ENCODE measurements around the gene LIN28B.

LIN28B gene

DNA sequence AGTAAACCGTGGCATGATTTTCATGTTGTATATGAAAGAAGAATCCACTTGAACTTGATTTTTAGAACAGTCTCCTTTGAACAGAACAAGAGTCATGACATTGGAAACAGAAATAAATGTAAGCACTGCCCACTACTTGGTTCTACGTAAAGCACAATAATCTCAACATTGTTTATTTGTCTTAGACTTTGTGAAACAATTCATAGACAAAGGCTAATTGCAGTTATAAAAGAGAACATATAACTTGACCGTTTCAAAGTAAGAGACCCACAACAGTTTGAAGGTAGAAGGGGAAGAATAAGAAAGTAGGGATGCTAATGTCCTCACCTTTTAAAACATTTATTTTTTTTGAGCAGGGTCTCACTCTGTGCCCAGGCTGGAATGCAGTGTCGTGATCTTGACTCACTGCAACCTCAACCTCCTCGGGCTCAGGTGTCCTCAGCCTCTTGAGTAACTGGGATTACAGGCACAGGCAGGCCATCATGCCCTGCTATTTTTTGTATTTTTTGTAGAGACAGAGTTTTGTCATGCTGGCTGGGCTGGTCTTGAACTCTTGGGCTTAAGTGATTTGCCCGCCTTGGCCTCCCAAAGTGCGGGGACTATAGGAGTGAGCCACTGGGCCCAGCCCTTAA, 151.8 kb downstream of the LIN28B start:
- DNase-seq (ENCODE audit: low read depth in 1 of 2, low spot score in 1 of 2) = no peak

DNA sequence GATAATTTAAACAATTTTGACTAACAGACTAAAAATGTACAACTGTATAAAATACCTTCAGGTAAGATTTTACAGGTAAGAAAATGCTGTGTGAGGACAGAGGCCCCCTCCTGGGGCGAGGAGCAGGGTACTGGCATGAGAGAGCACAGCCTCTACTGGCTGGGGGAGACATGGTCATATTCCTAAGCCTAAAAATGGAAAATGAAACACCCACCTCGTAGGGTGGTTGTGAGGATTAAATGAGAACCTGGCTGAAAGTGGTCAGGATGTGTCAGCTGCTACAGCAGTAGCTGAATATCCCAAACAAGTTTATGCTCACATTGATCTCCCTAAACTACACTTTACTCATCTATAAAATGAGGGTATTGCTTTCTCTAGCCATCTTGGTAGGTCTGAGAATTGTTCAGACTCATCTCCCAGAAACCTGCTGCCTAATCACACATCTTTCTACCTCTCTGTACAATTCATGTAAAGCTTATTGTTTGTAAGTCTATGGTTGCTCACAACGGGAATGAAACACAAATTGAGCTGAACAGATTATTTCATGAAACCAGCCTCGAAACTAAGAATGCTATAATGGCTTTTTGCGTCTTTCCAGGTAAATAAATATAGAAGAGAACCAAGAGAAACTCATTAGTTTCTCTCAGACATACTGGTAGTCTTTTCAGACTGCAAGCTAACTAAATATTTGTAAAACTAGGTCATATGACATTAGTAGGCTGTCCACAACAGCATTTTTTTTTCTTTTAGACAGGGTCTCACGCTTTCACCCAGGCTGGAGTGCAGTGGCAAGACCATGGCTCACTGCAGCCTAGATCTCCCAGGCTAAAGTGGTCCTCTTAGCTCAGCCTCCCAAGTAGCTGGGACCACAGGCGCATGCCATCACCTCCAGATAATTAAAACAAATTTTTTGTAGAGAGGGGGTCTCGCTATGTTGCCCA, 153.3 kb downstream of the LIN28B start:
- DNase-seq (ENCODE audit: low read depth in 1 of 2, low spot score in 1 of 2) = no peak

DNA sequence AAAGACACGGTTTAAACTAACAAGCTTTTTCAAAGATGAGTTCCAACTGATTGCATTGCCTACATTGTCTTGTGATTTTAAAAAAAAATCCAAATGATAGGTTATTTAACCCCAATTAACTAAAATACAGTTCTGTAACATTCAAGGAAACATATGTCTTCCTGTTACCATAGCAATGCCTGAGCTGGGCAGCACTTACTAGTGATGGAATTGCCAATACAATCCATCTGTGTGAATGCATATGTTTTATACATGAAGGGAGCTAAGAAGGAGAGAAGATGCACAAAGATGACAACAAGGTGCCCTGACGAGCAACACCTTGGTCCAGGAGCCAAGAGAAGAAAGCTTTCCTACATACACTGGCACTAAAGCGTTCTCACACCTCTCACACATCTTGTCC, 154.2 kb downstream of the LIN28B start:
- DNase-seq (ENCODE audit: low read depth in 1 of 2, low spot score in 1 of 2) = no peak

DNA sequence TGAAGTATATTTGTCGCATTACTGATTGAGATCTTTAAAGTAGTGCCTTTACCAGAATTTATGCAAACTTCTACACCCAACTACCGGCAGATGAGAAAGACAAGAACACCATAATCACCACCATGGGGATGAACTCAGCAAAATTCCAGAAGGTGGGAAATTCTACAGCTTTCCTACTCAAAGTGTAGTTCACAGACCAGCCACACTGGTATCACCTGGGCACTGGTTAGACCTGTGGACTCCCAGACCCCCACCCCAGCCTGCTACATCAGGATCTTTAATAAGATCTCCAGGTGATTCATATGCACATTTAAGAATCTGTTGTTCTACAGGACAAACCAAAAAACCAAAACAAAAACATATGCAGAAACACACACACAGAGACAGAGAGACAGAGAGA, 155.0 kb downstream of the LIN28B start:
- no peak for DNase-seq (ENCODE audit: low read depth in 1 of 2, low spot score in 1 of 2)

DNA sequence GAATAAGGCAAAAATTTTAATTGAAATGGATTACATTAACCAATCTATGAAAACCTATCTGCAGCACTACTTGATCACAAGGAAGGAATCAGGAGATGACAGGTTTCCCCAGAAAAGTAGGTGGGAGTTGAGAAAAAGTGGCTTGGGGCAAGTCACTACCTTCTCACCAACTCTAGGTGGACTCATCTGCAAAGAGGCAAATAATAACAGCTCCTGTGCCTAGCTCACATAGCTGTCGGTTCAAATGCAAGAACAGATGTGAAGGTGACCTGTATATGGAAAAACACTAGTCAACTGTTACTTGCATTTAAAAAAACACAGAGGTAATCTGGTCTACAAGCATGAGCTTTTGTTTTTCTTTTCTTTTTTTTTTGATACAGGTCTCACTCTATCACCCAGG, 155.7 kb downstream of the LIN28B start:
- DNase-seq (ENCODE audit: low read depth in 1 of 2, low spot score in 1 of 2) = no peak

DNA sequence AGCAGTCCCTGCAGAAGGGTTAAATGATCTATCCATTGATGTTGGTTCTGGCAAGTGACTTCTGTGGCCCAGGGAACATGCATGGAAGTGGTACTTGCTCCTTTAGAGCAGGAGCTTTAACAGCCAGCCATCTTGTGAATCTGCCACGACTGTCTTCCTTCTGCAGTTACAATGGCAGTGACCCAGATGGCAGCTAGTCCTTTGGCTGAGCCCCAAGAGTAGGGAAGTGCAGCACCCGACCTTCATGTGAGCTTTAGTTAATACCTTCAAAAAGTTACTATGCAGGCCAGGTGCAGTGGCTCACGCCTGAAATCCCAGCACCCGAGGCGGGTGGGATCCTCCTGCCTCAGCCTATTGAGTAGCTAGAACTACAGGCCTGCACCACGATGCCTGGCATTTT, 156.5 kb downstream of the LIN28B start:
- no peak for DNase-seq (ENCODE audit: low read depth in 1 of 2, low spot score in 1 of 2)

DNA sequence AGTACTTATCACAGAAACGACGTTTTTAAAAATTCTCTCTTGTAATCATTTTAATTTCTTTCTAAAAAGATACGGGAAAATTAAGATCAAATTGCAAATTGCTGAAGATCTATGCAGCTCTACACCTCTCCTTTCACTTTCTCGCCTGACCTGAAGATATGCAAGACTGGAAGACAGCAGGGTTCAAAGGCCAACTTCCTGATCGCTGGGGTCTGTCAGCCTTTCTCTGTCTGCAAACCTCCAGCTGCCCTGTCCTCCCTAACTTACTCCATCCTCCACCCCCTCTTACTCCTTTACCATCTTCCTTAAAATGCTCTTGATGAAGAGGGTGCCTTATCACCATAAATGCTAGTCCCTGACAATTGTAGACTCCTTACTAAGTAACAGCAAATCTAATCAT, 159.2 kb downstream of the LIN28B start:
- DNase-seq (ENCODE audit: low read depth in 1 of 2, low spot score in 1 of 2) = no peak

DNA sequence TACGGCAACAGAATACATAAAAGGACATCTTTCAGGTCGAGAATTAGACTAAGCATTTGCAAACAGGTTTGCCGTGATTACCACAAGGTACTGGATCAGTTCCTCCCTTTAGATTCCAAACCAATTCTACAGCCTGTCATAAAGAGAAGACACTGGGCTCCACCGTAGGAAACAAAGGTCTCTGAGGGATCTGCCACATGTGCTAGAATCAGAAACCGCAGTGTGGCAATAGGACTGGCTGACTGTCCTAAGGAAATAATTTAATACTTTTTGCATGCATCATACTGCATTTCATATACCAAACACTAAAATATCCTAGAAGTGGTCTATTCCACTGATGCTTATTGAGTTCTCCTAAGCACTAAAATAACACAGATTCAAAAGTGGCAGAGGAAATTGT, 163.7 kb downstream of the LIN28B start:
- DNase-seq (ENCODE audit: low read depth in 1 of 2, low spot score in 1 of 2) = no peak

DNA sequence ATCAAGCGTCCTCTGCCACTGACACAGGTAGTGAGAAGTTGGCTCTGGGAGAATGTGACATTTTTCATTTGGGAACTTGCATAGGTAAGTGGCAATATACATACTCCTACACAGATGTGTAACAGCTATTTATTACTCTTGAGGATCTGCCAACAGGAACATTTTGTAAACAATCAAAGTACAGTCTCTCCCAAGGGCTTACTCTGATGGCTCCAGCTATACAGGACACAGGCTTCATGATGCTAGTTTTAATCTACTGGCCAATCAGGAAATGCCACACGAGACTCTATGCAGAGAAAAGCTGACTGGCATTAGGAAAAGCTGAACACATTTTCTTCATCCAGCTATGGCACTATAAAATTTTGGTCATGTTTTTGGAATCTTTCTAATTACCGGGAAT, 165.1 kb downstream of the LIN28B start:
- no peak for DNase-seq (ENCODE audit: low read depth in 1 of 2, low spot score in 1 of 2)

DNA sequence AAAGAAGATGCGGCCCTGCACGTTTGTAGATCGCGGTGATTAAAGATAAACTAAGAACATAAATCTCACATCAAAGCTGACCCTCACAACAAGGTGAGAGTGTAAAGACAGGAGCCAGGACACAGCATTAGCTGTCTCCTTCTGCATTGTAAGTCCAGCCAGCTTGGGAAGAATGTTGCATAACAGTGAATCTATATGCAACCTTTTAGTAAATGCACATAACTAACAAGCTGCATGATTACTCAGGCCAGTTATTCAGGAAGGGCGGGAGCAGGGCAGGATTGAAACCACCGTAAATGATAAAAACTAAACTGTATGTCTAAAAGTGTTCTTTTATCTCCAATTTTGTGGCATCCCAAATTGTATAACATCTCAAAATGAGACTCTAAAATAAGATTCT, 165.8 kb downstream of the LIN28B start:
- DNase-seq (ENCODE audit: low read depth in 1 of 2, low spot score in 1 of 2) = no peak
